ENCODE data around the gene KIF26B. TPM values are rescaled to one million over a fixed set of nuclear protein-coding genes. Genes with fewer than 3 reads are reported as not detected.

The KIF26B gene
- total RNA-seq, 1 donor from 2014 or later, result 69.7 TPM

DNA sequence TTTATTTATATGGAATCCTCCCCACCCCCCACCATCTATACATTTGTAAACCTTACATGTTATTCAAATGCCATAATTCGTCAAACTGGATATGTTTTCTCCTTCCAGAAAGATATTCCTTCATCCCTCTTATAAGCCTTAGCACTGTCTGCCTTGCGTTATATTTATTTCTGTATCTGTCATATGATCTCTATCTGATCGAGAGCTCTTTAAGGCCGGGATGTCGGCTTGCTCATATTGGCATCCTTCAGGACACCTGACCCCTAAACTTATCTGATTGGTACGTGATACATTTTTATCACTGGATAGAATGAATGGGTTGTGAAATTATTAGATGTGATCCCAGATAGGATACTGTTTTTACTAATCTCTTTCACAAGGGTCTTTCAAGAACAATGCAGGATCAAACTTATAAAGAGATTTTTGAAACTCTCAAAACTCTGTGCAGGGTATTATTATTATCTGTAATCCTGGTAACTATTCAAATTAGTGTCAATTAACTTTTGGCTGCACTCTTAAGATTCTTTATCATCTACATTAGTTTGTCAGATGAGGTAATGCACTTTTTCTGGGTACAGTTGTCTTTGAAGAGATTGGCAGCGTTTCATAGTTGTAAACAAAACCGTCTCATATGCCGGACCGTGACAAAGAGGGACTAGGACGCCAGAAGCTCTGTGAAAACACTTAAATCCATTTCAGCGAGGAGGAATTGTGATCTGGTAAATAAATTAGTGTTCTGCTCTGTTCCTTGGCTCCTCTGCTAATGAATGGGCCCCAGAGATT is 152.0 kb downstream of the KIF26B start:
- TF ChIP-seq, protein P1, sequence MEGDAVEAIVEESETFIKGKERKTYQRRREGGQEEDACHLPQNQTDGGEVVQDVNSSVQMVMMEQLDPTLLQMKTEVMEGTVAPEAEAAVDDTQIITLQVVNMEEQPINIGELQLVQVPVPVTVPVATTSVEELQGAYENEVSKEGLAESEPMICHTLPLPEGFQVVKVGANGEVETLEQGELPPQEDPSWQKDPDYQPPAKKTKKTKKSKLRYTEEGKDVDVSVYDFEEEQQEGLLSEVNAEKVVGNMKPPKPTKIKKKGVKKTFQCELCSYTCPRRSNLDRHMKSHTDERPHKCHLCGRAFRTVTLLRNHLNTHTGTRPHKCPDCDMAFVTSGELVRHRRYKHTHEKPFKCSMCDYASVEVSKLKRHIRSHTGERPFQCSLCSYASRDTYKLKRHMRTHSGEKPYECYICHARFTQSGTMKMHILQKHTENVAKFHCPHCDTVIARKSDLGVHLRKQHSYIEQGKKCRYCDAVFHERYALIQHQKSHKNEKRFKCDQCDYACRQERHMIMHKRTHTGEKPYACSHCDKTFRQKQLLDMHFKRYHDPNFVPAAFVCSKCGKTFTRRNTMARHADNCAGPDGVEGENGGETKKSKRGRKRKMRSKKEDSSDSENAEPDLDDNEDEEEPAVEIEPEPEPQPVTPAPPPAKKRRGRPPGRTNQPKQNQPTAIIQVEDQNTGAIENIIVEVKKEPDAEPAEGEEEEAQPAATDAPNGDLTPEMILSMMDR (IDR thresholded peaks at IDR 0.05; ENCODE audit: unreplicated experiment), result no peak
- peaks cover 4% of the 10 kb centered on the region for H3K9me3 Mint-ChIP-seq
- H3K36me3 Mint-ChIP-seq, result peaks cover 2% of the 10 kb centered on the region
- DNase-seq (ENCODE audit: low spot score in 2 of 2, unreplicated experiment in 2 of 2), result no peak
- peaks cover 4% of the 10 kb centered on the region for H3K27me3 Mint-ChIP-seq (ENCODE audit: low read depth)
- peak overlapping the region; percentile 20 for H3K27ac Mint-ChIP-seq
- H3K4me3 Mint-ChIP-seq, result no peak overlapping the region
- peaks cover 26% of the 10 kb centered on the region for H3K4me1 Mint-ChIP-seq

DNA sequence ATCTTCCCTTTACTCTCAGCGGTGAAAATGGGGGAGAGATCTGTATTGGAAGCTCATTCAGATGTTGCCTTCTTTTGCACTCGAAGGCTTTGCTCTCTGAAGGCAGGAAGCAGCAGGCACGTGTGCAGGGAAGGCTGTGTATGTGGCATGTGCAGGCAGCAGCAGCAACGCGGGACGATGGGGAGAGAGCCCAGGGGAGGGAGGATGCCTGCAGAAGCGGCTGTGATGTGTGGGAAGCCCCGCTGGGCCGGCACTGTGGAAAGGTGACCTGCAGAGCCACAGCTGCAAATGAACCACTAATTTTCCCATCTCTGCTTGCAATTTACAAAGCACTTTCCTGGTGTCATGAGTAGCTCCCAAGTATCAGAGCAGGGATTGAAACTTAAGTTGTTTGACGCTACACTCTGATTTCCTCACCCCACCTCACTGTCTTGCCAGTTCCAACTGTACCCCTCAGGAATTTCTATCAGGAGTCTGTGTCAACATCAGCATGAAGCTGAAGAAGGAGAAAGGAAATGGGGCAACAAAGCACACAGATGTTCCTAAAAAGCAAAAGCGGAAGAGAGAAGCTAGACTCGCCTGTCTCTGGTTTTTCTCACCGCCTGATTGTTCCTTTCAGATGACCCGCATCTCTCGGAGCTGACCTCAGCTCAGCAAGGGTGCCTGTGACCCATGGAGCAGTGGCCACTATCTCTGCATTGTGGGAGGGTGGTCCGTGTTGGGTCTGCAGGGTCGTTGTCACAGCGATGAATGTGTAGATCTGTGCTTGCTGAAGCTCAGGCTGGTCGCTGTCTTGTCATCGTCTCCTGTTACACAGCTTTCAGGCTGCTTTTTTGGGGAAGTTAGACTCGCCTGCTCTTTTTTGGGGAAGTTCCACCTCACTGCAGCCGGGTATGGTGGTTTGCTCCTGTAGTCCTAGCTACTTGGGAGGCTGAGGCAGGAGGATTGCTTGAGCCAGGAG is 156.1 kb downstream of the KIF26B start:
- peaks cover 18% of the 10 kb centered on the region for H3K4me1 Mint-ChIP-seq
- peaks cover 3% of the 10 kb centered on the region for H3K9me3 Mint-ChIP-seq
- peaks cover 4% of the 10 kb centered on the region for H3K27me3 Mint-ChIP-seq (ENCODE audit: low read depth)
- no peak overlapping the region for H3K4me3 Mint-ChIP-seq
- TF ChIP-seq, protein P1 (IDR thresholded peaks at IDR 0.05; ENCODE audit: unreplicated experiment), result no peak
- no peak overlapping the region for H3K27ac Mint-ChIP-seq
- DNase-seq (ENCODE audit: low spot score in 2 of 2, unreplicated experiment in 2 of 2), result no peak
- no peaks in the 10 kb centered on the region for H3K36me3 Mint-ChIP-seq

DNA sequence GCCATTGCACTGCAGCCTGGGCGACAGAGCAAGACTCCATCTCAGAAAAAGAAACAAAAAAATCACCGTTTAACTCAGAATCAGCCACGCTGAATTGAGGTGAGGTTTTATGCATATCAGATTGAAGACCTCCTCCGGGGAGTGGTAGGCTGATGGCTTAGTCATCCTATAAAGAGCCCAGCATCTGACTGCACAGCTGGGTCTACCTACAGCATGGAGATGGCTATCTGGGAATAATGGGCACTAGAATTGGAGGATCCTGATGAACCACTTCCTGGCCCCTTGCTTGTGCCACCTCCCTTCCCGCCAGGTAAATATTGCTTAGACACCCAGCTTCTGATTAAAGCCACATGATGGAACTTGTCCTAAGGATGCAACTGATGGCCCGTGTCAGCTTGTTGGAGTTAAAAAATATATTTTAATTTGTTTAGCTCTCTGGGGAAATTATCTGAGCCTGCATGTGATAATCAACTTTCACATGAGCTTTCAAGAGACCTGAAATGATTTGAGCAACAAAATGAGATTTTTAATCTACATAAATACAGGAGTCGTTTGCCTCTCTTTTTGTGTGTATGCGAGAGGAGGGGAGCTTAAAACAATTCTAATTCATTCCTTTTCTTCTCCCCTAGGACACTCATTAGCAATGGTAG is 157.2 kb downstream of the KIF26B start:
- no peak overlapping the region for H3K27ac Mint-ChIP-seq
- no peak overlapping the region for H3K4me3 Mint-ChIP-seq
- DNase-seq (ENCODE audit: low spot score in 2 of 2, unreplicated experiment in 2 of 2), result no peak
- TF ChIP-seq, protein P1 (IDR thresholded peaks at IDR 0.05; ENCODE audit: unreplicated experiment), result no peak
- H3K4me1 Mint-ChIP-seq, result peaks cover 19% of the 10 kb centered on the region
- H3K27me3 Mint-ChIP-seq (ENCODE audit: low read depth), result peaks cover 4% of the 10 kb centered on the region
- no peaks in the 10 kb centered on the region for H3K36me3 Mint-ChIP-seq
- H3K9me3 Mint-ChIP-seq, result no peaks in the 10 kb centered on the region

DNA sequence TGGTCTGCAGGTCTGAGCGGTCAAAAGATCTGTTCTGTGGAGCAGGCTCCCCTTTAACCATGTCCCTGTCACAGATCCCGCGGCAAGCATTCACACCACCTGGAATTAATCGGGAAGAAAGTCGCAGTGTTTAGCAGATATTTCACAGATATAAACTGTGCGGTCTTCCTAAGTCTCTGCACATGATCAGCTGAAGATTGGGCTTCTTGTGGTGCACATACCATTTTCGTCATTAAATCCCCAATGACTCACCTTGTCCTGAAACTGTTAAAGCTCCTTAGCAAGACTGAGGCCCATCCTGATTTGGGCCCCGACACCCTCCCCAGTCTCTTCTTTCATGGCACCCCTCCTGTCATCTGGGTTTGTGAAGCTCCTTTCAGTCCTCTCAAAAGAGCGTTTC is 158.8 kb downstream of the KIF26B start:
- H3K4me1 Mint-ChIP-seq, result peaks cover 27% of the 10 kb centered on the region
- no peaks in the 10 kb centered on the region for H3K9me3 Mint-ChIP-seq
- H3K36me3 Mint-ChIP-seq, result no peaks in the 10 kb centered on the region
- no peak overlapping the region for H3K4me3 Mint-ChIP-seq
- TF ChIP-seq, protein P1 (IDR thresholded peaks at IDR 0.05; ENCODE audit: unreplicated experiment), result no peak
- no peak overlapping the region for H3K27ac Mint-ChIP-seq
- no peak for DNase-seq (ENCODE audit: low spot score in 2 of 2, unreplicated experiment in 2 of 2)
- peaks cover 4% of the 10 kb centered on the region for H3K27me3 Mint-ChIP-seq (ENCODE audit: low read depth)

DNA sequence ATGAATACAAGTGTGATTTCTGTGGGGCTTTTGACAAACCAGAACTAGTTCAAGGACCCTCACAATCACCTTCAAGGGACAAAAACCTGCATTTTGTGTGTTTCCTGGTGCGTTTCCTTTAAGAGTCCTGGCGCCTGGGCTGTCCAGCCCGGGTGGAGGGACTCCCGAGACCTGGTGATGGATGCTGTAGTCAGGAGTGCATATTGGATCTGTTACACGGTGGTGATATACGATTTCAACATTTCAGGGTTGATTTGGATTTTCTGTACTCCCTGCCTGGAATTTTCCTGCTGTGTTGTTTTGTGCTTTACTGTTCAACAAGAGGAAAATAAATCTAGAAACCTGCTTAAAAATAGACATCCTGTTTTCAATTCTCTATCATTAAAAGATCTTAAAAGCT is 162.0 kb downstream of the KIF26B start:
- Mint-ChIP-seq H3K36me3 (peaks cover 2% of the 10 kb centered on the region), H3K4me1 (peaks cover 26% of the 10 kb centered on the region), H3K27me3 (ENCODE audit: low read depth) (no peaks in the 10 kb centered on the region), H3K27ac (peak overlapping the region; percentile 61), H3K4me3 (no peak overlapping the region), H3K9me3 (no peaks in the 10 kb centered on the region)
- TF ChIP-seq, protein P1 (IDR thresholded peaks at IDR 0.05; ENCODE audit: unreplicated experiment), result no peak
- no peak for DNase-seq (ENCODE audit: low spot score in 2 of 2, unreplicated experiment in 2 of 2)

Data from mesothelial cell of epicardium (in vitro differentiated cells).